ENCODE data around the gene SLC6A16. TPM values are rescaled to one million over a fixed set of nuclear protein-coding genes. Genes with fewer than 3 reads are reported as not detected.

The SLC6A16 gene
- total RNA-seq, 4 donors from 2014 or later, result 0.55 to 7.5 (median 0.88) TPM; not detected in 1

DNA sequence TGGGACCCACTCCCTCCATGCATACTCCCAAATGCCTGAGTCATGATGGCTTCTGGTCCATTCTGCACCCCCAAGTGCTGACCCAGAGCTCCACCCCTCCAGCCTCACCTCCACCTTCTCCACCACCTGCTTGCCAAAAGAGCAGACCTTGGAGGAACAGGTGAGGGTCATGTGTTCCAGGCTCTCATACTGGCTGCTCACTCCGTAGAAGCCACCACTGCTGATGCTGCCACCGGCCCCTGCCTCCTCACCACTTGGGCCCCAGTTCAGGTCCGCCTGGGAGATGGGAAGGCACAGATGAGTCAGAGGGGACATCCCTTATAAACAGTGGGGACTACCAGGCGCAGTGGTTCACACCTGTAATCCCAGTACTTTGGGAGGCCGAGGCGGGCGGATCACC, 18.1 kb upstream of the SLC6A16 start:
- no peak overlapping the region for H3K4me3 ChIP-seq
- H3K36me3 ChIP-seq, result no peaks in the 10 kb centered on the region
- no peak for TF ChIP-seq CTCF (IDR thresholded peaks at IDR 0.05)
- TF ChIP-seq POLR2A (IDR thresholded peaks at IDR 0.05), result no peak
- H3K9me3 ChIP-seq, result no peaks in the 10 kb centered on the region
- DNase-seq, result peak in 1 of 2 donors; percentile 9
- peaks cover 0 to 4% of the 10 kb centered on the region in 2 donors for H3K4me1 ChIP-seq
- no peaks in the 10 kb centered on the region for H3K27me3 ChIP-seq
- intact Hi-C loops (cut with DNase I; ENCODE audit: low total_unique reads), result no loop called here
- no peak overlapping the region for H3K27ac ChIP-seq

DNA sequence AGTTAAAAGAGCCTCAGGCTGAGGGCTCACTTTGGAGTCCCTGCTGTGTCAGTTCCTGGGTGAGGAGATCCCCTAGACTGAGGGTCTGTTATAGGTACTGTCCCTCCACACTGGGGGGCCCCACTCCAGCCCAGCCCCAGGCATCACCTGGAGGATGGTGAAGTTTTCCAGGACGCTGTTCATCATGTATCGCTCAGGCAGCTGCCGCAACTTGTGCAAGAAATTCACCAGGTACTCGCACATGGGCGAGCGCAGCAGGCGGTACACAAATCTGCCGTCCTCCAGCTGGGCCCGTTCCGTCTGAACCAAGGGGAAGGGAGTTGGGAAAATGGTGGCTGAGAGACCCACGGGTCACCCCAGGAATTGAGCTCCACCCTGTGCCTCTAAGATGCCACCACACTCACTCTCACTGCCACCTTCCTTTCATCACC, 17.3 kb upstream of the SLC6A16 start:
- TF ChIP-seq CTCF (IDR thresholded peaks at IDR 0.05) (no peak), POLR2A (IDR thresholded peaks at IDR 0.05) (no peak)
- Histone ChIP-seq H3K27ac (no peak overlapping the region), H3K27me3 (no peaks in the 10 kb centered on the region), H3K36me3 (no peaks in the 10 kb centered on the region), H3K4me3 (no peak overlapping the region), H3K9me3 (no peaks in the 10 kb centered on the region), H3K4me1 (peaks cover 0 to 4% of the 10 kb centered on the region in 2 donors)
- peak in 1 of 2 donors; percentile 10 for DNase-seq
- intact Hi-C loops (cut with DNase I; ENCODE audit: low total_unique reads), result no loop called here

DNA sequence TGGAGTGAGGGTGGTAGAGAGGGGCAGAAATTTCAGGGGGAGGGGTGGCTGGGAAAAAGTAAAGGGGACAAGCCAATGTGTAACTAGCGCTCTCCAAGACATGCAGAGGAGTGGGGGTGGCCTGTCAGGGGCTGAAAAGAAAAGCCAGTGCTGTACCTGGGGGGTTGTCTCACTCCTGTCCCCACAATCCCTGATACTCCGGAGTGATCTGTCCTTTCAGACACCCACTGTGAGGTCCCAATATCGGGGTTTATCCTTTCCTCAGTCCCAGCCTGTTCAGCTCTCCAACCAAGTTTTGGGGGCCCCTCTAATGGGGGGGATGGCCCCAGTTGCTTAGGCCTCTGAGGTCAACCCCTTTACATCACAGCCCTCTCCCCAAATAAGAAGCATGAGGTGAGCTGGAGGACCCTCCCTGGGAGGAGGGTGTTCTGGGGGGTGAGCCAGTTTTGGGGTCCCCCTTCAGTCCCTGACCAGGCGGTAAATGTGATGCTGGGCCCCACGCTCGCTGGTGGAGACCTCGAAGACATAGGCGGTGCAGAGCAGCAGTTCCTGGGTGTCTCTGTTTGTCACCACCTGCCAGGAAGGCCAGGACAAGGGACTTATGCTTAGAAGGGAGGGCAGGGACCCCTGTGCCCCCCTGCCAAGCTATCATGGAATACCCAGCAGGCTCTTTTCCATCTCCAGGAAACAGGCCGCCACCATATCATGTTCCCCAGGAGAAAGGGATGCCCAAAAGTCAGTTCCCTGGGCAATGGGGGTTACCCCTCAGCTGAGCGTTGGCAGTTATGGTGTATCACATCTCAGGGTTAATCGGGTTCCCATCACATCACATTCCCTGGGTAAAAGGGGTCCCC, 16.1 kb upstream of the SLC6A16 start:
- no peaks in the 10 kb centered on the region for H3K9me3 ChIP-seq
- no peak overlapping the region for H3K4me3 ChIP-seq
- peaks cover 0 to 4% of the 10 kb centered on the region in 2 donors for H3K4me1 ChIP-seq
- H3K36me3 ChIP-seq, result no peaks in the 10 kb centered on the region
- peak overlapping the region; percentile 70 to 85 for H3K27ac ChIP-seq
- no peak for DNase-seq
- no peak for TF ChIP-seq POLR2A (IDR thresholded peaks at IDR 0.05)
- no peak for TF ChIP-seq CTCF (IDR thresholded peaks at IDR 0.05)
- no peaks in the 10 kb centered on the region for H3K27me3 ChIP-seq
- intact Hi-C loops (cut with DNase I; ENCODE audit: low total_unique reads), result no loop called here

DNA sequence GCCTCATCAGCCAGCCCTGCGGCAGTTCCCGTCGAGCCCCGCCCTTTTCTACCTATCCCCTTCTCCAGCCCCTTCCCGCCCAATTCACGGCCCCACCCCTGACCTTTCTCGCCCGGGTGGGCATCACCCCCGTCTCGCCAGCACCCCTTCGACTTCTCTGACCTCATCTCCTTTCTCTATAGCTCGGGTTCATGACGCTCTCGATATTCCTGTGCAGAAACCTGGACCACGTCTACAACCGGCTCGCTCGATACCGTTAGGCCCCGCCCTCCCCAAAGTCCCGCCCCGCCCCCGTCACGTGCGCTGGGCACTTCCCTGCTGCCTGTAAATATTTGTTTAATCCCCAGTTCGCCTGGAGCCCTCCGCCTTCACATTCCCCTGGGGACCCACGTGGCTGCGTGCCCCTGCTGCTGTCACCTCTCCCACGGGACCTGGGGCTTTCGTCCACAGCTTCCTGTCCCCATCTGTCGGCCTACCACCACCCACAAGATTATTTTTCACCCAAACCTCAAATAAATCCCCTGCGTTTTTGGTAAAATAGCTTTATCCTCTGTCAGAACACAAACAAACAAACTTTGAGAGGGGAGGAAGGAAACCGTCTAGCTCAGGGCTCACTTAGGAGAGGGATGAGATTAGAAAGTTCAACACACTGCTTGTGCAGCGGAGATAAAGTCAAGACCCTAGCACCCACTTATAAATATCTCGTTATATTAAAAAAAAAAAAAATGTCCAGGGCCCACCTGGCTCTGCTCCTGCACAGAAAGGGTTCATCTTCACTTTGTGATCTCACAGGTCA, 15.3 kb upstream of the SLC6A16 start:
- peaks cover 0 to 4% of the 10 kb centered on the region in 2 donors for H3K4me1 ChIP-seq
- peak; percentile 70 to 74 for DNase-seq
- H3K36me3 ChIP-seq, result no peaks in the 10 kb centered on the region
- H3K4me3 ChIP-seq, result peak overlapping the region; percentile 35 to 53
- no peak for TF ChIP-seq POLR2A (IDR thresholded peaks at IDR 0.05)
- TF ChIP-seq CTCF (IDR thresholded peaks at IDR 0.05), result no peak
- H3K9me3 ChIP-seq, result no peaks in the 10 kb centered on the region
- intact Hi-C loops (cut with DNase I; ENCODE audit: low total_unique reads), result no loop called here
- no peaks in the 10 kb centered on the region for H3K27me3 ChIP-seq
- H3K27ac ChIP-seq, result peak overlapping the region; percentile 70 to 85
